Vagina (tissue), 2 donors: Measurements from ENCODE around the gene DOK6. TPM values are rescaled to one million over a fixed set of nuclear protein-coding genes. Genes with fewer than 3 reads are reported as not detected.

Experiments
- DNase-seq, 2 donors: peaks; one replicate each; pipeline ENCODE4 v3.0.0-alpha.2; 2017; ENCODE audit errors: extremely low spot score in 2 of 2
- H3K27ac ChIP-seq: fragments of 200-600 bp; sonication (generic); one replicate; pipeline ENCODE4 v1.5.1; 2019
- H3K27me3 ChIP-seq: fragments of 200-600 bp; sonication (generic); one replicate; pipeline ENCODE4 v1.5.1; 2019
- H3K36me3 ChIP-seq, 2 donors: fragments of 200-600 bp; sonication (generic); one replicate each; pipeline ENCODE4 v1.5.1; 2017 to 2019
- H3K4me1 ChIP-seq: fragments of 200-600 bp; sonication (generic); one replicate; pipeline ENCODE4 v1.5.1; 2019
- H3K4me3 ChIP-seq, 2 donors: fragments of 200-600 bp; sonication (generic); 1 replicate in 1 of 2; 2 replicates in 1 of 2; pipeline ENCODE4 v1.5.1; 2016 to 2019
- H3K9me3 ChIP-seq: fragments of 200-600 bp; sonication (generic); one replicate; pipeline ENCODE4 v1.5.1; 2019
- POLR2A ChIP-seq, 2 donors: fragments of 450-650 bp; IDR thresholded peaks; one replicate each; pipeline ENCODE4 v1.6.1; 2017; ENCODE audit warnings: antibody characterized with exemption in 2 of 2, mild to moderate bottlenecking in 2 of 2, moderate library complexity in 2 of 2
- POLR2AphosphoS5 ChIP-seq, 2 donors: sonication (generic); formaldehyde crosslinking; IDR thresholded peaks; one replicate each; pipeline ENCODE4 v1.9.0; 2017; ENCODE audit warnings: antibody characterized with exemption in 2 of 2, mild to moderate bottlenecking in 2 of 2, low read depth in 1 of 2; ENCODE audit not compliant: insufficient read depth in 1 of 2
- intact Hi-C: fragments of 100-400 bp; cut with DNase I; formaldehyde crosslinking; loops from one replicate; pipeline ENCODE4 v1.15.1; 2023
- total RNA-seq: library from RNA; depleted of rRNA; stranded (reverse); fragments of >200 nt; gene quantifications from one replicate; pipeline ENCODE4 v1.2.3, GENCODE V29; 2016
- TF ChIP-seq, protein P1 (sequence below), 3 experiments: fragments of 450-650 bp in 2 of 3; fragments of 200-600 bp in 1 of 3; sonication (generic) in 1 of 3; IDR thresholded peaks; one replicate each; pipeline ENCODE4 v1.5.1; 2017 to 2019; ENCODE audit warnings: antibody characterized with exemption in 3 of 3, mild to moderate bottlenecking in 2 of 3, moderate library complexity in 2 of 3

Gene DOK6
- total RNA-seq, 1 donor from 2014 or later, result 1.2 TPM

GRCh38 chr18:69723434-69723833 is 322.7 kb downstream of the DOK6 start:
- no peak overlapping the region for H3K4me3 ChIP-seq
- no peak for DNase-seq
- TF ChIP-seq, protein P1, sequence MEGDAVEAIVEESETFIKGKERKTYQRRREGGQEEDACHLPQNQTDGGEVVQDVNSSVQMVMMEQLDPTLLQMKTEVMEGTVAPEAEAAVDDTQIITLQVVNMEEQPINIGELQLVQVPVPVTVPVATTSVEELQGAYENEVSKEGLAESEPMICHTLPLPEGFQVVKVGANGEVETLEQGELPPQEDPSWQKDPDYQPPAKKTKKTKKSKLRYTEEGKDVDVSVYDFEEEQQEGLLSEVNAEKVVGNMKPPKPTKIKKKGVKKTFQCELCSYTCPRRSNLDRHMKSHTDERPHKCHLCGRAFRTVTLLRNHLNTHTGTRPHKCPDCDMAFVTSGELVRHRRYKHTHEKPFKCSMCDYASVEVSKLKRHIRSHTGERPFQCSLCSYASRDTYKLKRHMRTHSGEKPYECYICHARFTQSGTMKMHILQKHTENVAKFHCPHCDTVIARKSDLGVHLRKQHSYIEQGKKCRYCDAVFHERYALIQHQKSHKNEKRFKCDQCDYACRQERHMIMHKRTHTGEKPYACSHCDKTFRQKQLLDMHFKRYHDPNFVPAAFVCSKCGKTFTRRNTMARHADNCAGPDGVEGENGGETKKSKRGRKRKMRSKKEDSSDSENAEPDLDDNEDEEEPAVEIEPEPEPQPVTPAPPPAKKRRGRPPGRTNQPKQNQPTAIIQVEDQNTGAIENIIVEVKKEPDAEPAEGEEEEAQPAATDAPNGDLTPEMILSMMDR (IDR thresholded peaks at IDR 0.05), result no peak
- TF ChIP-seq POLR2AphosphoS5 (IDR thresholded peaks at IDR 0.05; ENCODE audit: insufficient read depth in 1 of 2, low read depth in 1 of 2) (no peak), POLR2A (IDR thresholded peaks at IDR 0.05) (no peak)
- peaks cover 13% of the 10 kb centered on the region for H3K9me3 ChIP-seq
- H3K27me3 ChIP-seq, result no peaks in the 10 kb centered on the region
- no peaks in the 10 kb centered on the region for H3K4me1 ChIP-seq
- H3K27ac ChIP-seq, result no peak overlapping the region
- H3K36me3 ChIP-seq, result no peaks in the 10 kb centered on the region
- intact Hi-C loops, result no loop called here

DNA sequence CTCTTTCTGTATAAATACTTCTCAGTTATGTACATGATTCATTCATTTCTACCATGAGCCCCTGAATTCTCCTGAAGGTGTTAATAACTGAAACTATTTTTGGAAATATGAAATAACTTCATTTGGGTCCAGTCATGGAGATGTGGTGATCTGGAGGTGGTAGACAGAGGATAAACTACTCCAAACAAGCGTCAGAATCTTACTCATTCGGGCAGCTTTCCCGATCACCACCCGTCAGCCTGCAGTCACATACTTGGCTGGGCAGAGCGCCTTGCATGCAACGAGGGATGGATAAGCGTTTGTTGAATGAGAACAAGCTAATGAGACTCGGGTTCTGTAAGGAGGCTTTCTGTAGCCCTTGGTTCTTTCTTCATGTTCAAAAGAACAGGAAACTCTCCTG is 324.3 kb downstream of the DOK6 start:
- Histone ChIP-seq H3K4me1 (no peaks in the 10 kb centered on the region), H3K27me3 (no peaks in the 10 kb centered on the region), H3K4me3 (no peak overlapping the region), H3K36me3 (no peaks in the 10 kb centered on the region), H3K27ac (no peak overlapping the region), H3K9me3 (no peaks in the 10 kb centered on the region)
- intact Hi-C loops, result no loop called here
- no peak for DNase-seq
- TF ChIP-seq, protein P1 (IDR thresholded peaks at IDR 0.05), result no peak
- no peak for TF ChIP-seq POLR2AphosphoS5 (IDR thresholded peaks at IDR 0.05; ENCODE audit: insufficient read depth in 1 of 2, low read depth in 1 of 2)
- TF ChIP-seq POLR2A (IDR thresholded peaks at IDR 0.05), result no peak

- DNase-seq, result no peak
- H3K9me3 ChIP-seq, result no peaks in the 10 kb centered on the region
- H3K27me3 ChIP-seq, result no peaks in the 10 kb centered on the region
- TF ChIP-seq, protein P1 (IDR thresholded peaks at IDR 0.05), result no peak
- TF ChIP-seq POLR2A (IDR thresholded peaks at IDR 0.05) (no peak), POLR2AphosphoS5 (IDR thresholded peaks at IDR 0.05; ENCODE audit: insufficient read depth in 1 of 2, low read depth in 1 of 2) (no peak)
- intact Hi-C loops, result no loop called here
- H3K4me1 ChIP-seq, result no peaks in the 10 kb centered on the region
- H3K36me3 ChIP-seq, result no peaks in the 10 kb centered on the region
- H3K4me3 ChIP-seq, result no peak overlapping the region
- H3K27ac ChIP-seq, result no peak overlapping the region
Measured at GRCh38 chr18:69725855-69726508, 325.3 kb downstream of the DOK6 start.

GRCh38 chr18:69727912-69728572 is 327.4 kb downstream of the DOK6 start:
- H3K4me1 ChIP-seq, result no peaks in the 10 kb centered on the region
- no peak for DNase-seq
- intact Hi-C loops, result no loop called here

More at GRCh38 chr18:69727912-69728572, 327.4 kb downstream of the DOK6 start:
- Histone ChIP-seq H3K4me3 (no peak overlapping the region), H3K9me3 (no peaks in the 10 kb centered on the region), H3K27me3 (no peaks in the 10 kb centered on the region), H3K36me3 (no peaks in the 10 kb centered on the region), H3K27ac (no peak overlapping the region)
- TF ChIP-seq, protein P1 (IDR thresholded peaks at IDR 0.05), result no peak
- TF ChIP-seq POLR2AphosphoS5 (IDR thresholded peaks at IDR 0.05; ENCODE audit: insufficient read depth in 1 of 2, low read depth in 1 of 2), result no peak
- TF ChIP-seq POLR2A (IDR thresholded peaks at IDR 0.05), result no peak
